CD4-positive, alpha-beta T cell treated with Interleukin-10 for 1 hour (primary cell): Measurements from ENCODE around the gene VHLL.
A peak's percentile ranks its signal among the peaks of the same experiment; 100 is the strongest.

Source experiments
- DNase-seq: peaks from one replicate; pipeline ENCODE4 v3.0.0-alpha.2; 2020

Gene VHLL

DNA sequence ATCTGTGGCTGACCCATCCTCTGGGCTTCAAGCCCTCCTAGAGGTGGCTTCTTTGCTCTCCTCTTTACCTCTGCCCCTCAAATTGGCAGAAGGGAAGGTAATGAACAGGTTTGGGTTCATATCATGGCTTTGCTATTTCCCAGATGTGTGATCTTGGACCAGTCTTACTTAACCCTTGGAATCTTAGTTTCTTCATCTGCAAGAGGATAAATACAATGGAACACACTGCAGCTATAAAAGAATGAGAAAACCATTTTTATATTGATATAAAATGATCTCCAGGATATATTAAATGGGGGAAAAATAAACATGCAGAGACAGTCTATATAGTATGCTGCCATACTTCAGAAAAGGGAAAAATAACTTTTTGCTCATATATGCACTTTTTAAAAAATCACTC, 9.2 kb downstream of the VHLL start:
- no peak for DNase-seq

DNA sequence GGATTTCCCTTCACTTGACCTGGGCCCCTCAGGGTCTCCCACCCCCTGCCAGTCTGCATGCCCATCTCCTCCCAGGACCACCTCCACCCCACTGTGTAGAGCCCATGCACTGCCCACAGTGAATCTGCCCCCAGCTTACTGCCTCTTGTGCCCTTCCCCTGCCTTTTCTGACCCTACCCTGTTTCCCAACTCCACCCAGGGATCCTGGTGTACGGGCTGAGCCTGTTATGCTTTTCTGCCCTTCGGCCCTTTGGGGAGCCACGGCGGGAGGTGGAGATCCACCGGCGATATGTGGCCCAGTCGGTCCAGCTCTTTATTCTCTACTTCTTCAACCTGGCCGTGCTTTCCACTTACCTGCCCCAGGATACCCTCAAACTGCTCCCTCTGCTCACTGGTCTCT, 13.0 kb downstream of the VHLL start:
- no peak for DNase-seq

DNA sequence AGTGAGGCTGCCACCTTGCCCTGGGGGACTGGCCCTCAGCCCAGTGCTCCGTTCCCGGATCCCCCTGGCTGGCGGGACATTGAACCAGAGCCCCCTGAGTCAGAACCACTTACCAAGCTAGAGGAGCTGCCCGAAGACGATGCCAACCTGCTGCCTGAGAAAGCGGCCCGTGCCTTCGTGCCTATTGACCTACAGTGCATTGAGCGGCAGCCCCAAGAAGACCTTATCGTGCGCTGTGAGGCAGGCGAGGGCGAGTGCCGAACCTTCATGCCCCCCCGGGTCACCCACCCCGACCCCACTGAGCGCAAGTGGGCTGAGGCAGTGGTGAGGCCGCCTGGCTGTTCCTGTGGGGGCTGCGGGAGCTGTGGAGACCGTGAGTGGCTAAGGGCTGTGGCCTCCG, 13.7 kb downstream of the VHLL start:
- DNase-seq: no peak

- no peak for DNase-seq
These were observed 14.3 kb downstream of the VHLL start for GRCh38 chr1:156284757-156285156.

- no peak for DNase-seq
These were observed 15.0 kb downstream of the VHLL start, which contains the start of gene TMEM79 for GRCh38 chr1:156284112-156284511. Gene TMEM79 (plus strand): TSS chr1:156284325. CDS start chr1:156285227, 902 bp downstream.

DNA sequence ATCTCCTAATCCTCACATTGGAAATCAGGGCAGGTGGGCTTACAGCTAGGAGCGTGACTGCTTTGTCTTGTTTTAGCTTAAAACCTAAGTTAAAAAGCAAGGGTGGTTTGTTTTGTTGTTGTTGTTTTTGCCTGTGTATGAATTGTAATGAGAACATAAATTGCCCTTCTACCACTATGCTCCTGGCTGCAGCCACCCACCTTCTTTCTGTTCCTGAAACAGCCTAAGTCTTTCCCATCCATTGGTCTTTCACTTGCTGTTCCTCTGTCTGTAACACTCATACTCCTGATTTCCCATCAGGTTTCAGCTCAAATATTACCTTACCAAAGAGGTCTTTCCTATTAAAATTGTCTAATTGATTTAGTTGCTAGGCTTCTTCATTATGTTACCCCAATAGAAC, 15.6 kb downstream of the VHLL start:
- no peak for DNase-seq

- DNase-seq: peak; percentile 98
These were observed 16.5 kb downstream of the VHLL start, which contains the start of gene SMG5 for GRCh38 chr1:156282479-156283222. Gene SMG5 (minus strand): TSS chr1:156282825. CDS start chr1:156282680, 145 bp downstream.

- DNase-seq: no peak
These were observed 17.2 kb downstream of the VHLL start for GRCh38 chr1:156281693-156282478.

- DNase-seq: no peak
These were observed 17.8 kb downstream of the VHLL start for GRCh38 chr1:156281281-156281680.

- no peak for DNase-seq
These were observed 19.3 kb downstream of the VHLL start for GRCh38 chr1:156279837-156280236.

DNA sequence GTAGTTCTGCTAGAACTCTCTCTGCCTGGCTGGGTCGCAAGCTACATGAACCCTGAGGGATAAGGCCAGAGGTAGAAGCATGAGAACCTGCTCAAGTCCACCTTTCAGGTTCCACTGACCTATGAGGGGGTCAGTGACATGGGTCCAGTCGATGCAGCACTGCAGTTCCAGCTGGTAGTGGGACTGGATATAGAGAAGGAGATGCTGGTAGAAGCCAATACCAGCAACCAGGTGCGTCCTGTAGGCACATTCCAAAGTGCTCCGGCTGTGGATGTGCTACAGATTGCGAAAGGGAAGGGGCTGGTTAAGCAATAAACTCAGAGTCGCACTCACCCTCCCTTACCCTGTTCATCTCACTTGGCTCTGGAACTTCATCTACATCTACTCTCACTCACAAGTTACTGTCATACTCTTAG, 22.1 kb downstream of the VHLL start:
- no peak for DNase-seq

DNA sequence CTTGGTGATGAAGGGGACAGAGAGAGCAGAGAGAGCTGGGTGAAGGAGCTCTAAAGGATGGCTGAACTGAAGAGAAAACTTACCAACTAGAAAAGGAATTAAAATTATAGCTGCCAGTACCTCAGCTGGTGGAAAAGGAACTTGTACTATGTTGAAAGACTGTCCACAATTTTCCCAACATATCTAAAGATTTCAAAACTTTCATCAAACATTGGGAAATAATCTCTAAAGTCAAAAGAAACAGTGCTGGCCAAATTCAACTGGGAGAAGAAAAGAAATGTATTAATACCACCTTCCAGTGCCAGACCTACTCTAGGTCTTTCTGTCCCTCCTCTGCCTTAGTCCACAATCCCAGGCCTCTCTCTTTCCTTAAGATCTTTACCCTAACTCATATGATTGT, 22.6 kb downstream of the VHLL start:
- no peak for DNase-seq

DNA sequence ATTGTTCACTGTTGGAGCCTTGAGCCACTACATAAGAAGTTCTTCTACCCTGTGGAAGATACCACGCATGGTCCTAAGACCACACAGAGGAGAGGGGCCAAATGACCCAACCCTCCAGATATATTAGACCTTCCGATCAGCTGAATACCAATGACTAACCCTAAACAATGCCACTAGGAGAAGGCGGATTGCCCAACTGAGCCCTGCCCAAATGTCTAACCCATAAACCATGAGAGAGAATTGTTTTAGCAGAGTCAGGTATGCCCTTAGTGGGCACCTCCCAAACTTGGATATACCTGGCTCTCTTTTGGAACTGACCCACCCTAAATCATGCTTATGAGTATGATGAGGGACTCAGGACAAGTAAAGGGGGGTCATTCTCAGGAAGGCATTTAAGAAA, 28.8 kb downstream of the VHLL start:
- no peak for DNase-seq

- no peak for DNase-seq
These were observed 30.8 kb downstream of the VHLL start for GRCh38 chr1:156268336-156268735.

- no peak for DNase-seq
These were observed 33.1 kb downstream of the VHLL start for GRCh38 chr1:156266051-156266450.

DNA sequence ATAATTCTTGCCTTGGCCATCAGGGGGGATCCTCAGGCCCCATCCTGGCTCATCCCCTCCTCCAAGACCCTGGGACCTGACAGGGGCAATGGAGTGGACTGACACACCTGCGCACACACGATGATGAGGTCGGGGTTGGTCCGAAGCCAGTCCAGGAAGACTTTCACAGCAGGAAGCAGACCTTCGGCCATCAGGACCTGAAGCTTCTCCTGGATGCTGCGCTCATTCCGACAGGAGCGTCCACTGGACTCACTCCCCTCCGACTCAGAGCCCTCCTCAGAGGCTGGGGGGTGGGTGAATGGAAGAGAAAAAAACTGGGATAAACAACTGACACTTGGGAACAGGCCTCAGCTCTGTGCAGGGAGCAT, 35.8 kb downstream of the VHLL start:
- DNase-seq: no peak

- no peak for DNase-seq
These were observed 36.4 kb downstream of the VHLL start for GRCh38 chr1:156262461-156263287.

DNA sequence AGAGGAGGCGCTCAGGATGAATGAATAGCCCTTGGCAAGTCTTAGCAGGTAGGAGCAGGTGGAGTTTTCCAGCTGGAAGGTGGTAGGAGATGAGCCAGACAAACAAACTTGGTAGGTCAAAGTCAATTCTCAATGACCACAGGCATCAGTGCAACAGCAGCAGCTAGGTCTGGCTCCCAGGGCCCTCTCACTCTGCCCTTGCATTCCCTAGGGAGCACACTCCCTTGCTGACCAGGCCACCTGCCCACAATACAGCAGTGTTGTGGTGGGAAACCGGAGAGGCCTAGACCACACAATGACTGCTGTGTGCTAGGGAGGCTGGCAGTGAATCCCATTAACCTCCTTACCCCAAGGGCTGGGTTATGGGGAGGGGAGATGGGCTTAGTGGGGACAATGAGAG, 38.2 kb downstream of the VHLL start:
- DNase-seq: no peak

- no peak for DNase-seq
These were observed 39.3 kb downstream of the VHLL start for GRCh38 chr1:156259805-156260204.

- no peak for DNase-seq
These were observed 40.2 kb downstream of the VHLL start for GRCh38 chr1:156258859-156259258.

DNA sequence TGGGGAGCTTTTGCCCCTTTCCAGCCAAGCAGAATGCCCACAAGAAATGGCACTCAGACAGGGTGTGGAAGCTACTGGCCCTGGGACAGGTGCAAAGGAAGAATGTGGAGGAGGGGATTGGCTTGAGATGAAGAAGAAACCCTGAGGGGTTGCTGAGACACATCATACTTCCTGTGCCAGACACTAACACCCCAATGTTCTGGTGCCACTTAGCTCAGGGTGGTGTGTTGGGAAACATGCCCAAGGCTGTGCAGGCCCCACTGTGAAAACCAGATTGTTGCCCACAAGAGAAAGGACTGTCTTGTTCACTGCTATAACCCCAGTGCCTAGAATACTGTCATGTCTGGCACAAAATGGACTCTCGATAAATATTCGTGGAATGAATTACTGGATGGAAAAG, 41.4 kb downstream of the VHLL start:
- DNase-seq: no peak

- no peak for DNase-seq
These were observed 45.5 kb downstream of the VHLL start for GRCh38 chr1:156253634-156254033.

- DNase-seq: no peak
These were observed 47.6 kb downstream of the VHLL start for GRCh38 chr1:156251527-156251926.
